ENCODE data around the gene PGAM1.
"Not testable (repeated sequence)": the region's sequence is repeated elsewhere in the genome, so short reads cannot be mapped to it uniquely, and the experiment has no call there.

The PGAM1 gene

GRCh38 chr10:97456686-97457065, 30.7 kb downstream of the PGAM1 start:
- no peak for DNase-seq (ENCODE audit: low read depth in 2 of 2)

- no peak for DNase-seq (ENCODE audit: low read depth in 2 of 2)
Observed at GRCh38 chr10:97459111-97459510, 33.1 kb downstream of the PGAM1 start.

- no peak for DNase-seq (ENCODE audit: low read depth in 2 of 2)
Observed at GRCh38 chr10:97459933-97460332, 33.9 kb downstream of the PGAM1 start.

- no peak for DNase-seq (ENCODE audit: low read depth in 2 of 2)
Observed at GRCh38 chr10:97462309-97462708, 36.3 kb downstream of the PGAM1 start.

- no peak for DNase-seq (ENCODE audit: low read depth in 2 of 2)
Observed at GRCh38 chr10:97463363-97464132, 37.6 kb downstream of the PGAM1 start.

- no peak for DNase-seq (ENCODE audit: low read depth in 2 of 2)
Observed at GRCh38 chr10:97464226-97464625, 38.2 kb downstream of the PGAM1 start.

- no peak for DNase-seq (ENCODE audit: low read depth in 2 of 2)
Observed at GRCh38 chr10:97465982-97466381, 40.0 kb downstream of the PGAM1 start.

GRCh38 chr10:97466755-97467154, 40.8 kb downstream of the PGAM1 start:
- DNase-seq (ENCODE audit: low read depth in 2 of 2): no peak

- no peak for DNase-seq (ENCODE audit: low read depth in 2 of 2)
Observed at GRCh38 chr10:97468162-97468561, 42.2 kb downstream of the PGAM1 start.

- not testable (repeated sequence) for DNase-seq (ENCODE audit: low read depth in 2 of 2)
Observed at GRCh38 chr10:97468781-97469180, 42.8 kb downstream of the PGAM1 start.

GRCh38 chr10:97474918-97475317, 48.9 kb downstream of the PGAM1 start:
- no peak for DNase-seq (ENCODE audit: low read depth in 2 of 2)

GRCh38 chr10:97475936-97476594, 50.1 kb downstream of the PGAM1 start:
- no peak for DNase-seq (ENCODE audit: low read depth in 2 of 2)

GRCh38 chr10:97479410-97479809, 53.4 kb downstream of the PGAM1 start:
- not testable (repeated sequence) for DNase-seq (ENCODE audit: low read depth in 2 of 2)

GRCh38 chr10:97479939-97480338, 53.9 kb downstream of the PGAM1 start:
- no peak for DNase-seq (ENCODE audit: low read depth in 2 of 2)

GRCh38 chr10:97481071-97481470, 55.1 kb downstream of the PGAM1 start:
- DNase-seq (ENCODE audit: low read depth in 2 of 2): no peak

- DNase-seq (ENCODE audit: low read depth in 2 of 2): no peak
Observed at GRCh38 chr10:97482381-97482780, 56.4 kb downstream of the PGAM1 start.
